DND-41 (cell line): ENCODE results near the gene FLRT1.

ENCODE experiments used
- ATAC-seq: fragments of 200-7000 bp; cut with Tn5 transposase; 3 replicates; pipeline ENCODE4 v1.9.1; 2021; ENCODE audit warnings: low read depth; ENCODE audit not compliant: insufficient read depth
- DNase-seq: peaks from one replicate; pipeline ENCODE4 v3.0.0-alpha.2; 2020
- H2AFZ ChIP-seq: 2 replicates; pipeline ENCODE4 v1.6.0; 2012; ENCODE audit warnings: low read depth, low read length
- H3K27ac ChIP-seq: 2 replicates; pipeline ENCODE4 v1.5.1; 2012; ENCODE audit warnings: low read length, inconsistent platforms
- H3K27me3 ChIP-seq: fragments of 200-600 bp; sonication (generic); 2 replicates; pipeline ENCODE4 v1.6.0; 2012; ENCODE audit warnings: low read length, mild to moderate bottlenecking, inconsistent platforms; ENCODE audit not compliant: insufficient read depth, poor library complexity
- H3K36me3 ChIP-seq: 2 replicates; pipeline ENCODE4 v1.5.1; 2012; ENCODE audit warnings: low read length, inconsistent platforms; ENCODE audit not compliant: insufficient read depth
- H3K4me1 ChIP-seq: 2 replicates; pipeline ENCODE4 v1.5.1; 2012; ENCODE audit warnings: mild to moderate bottlenecking, low read length; ENCODE audit not compliant: insufficient read depth
- H3K4me2 ChIP-seq: 2 replicates; pipeline ENCODE4 v1.6.0; 2012; ENCODE audit warnings: mild to moderate bottlenecking, moderate library complexity, low read length, inconsistent platforms; ENCODE audit not compliant: insufficient read depth
- H3K4me3 ChIP-seq, 2 experiments: fragments of 200-600 bp in 1 of 2; shearing (Covaris generic) in 1 of 2; 2 replicates each; pipeline ENCODE4 v1.5.1; 2012 to 2016; ENCODE audit warnings: inconsistent platforms in 2 of 2, low read length in 2 of 2, mild to moderate bottlenecking in 2 of 2, low read depth in 1 of 2, moderate library complexity in 1 of 2
- H3K79me2 ChIP-seq: 2 replicates; pipeline ENCODE4 v1.6.0; 2012; ENCODE audit warnings: low read length, inconsistent platforms; ENCODE audit not compliant: insufficient read depth
- H3K9ac ChIP-seq: 2 replicates; pipeline ENCODE4 v1.6.0; 2012; ENCODE audit warnings: low read depth, mild to moderate bottlenecking, inconsistent platforms, low read length, moderate library complexity
- H3K9me3 ChIP-seq: 2 replicates; pipeline ENCODE4 v1.5.1; 2012; ENCODE audit warnings: low read length, moderate library complexity, mild to moderate bottlenecking, inconsistent platforms; ENCODE audit not compliant: insufficient read depth, severe bottlenecking
- H4K20me1 ChIP-seq: 2 replicates; pipeline ENCODE4 v1.6.0; 2012; ENCODE audit warnings: low read length; ENCODE audit not compliant: insufficient read depth
- EZH2 ChIP-seq: IDR thresholded peaks from 3 replicates; pipeline ENCODE4 v1.6.1; 2012; ENCODE audit warnings: borderline replicate concordance, low read depth, mild to moderate bottlenecking, moderate library complexity, low read length, inconsistent platforms; ENCODE audit not compliant: severe bottlenecking
- TF ChIP-seq, protein P1 (sequence below): IDR thresholded peaks from 2 replicates; pipeline ENCODE4 v1.5.1; 2012; ENCODE audit warnings: borderline replicate concordance, low read length, moderate library complexity, mild to moderate bottlenecking; ENCODE audit not compliant: poor library complexity, severe bottlenecking; ENCODE audit errors: extremely low read depth

Gene FLRT1

DNA sequence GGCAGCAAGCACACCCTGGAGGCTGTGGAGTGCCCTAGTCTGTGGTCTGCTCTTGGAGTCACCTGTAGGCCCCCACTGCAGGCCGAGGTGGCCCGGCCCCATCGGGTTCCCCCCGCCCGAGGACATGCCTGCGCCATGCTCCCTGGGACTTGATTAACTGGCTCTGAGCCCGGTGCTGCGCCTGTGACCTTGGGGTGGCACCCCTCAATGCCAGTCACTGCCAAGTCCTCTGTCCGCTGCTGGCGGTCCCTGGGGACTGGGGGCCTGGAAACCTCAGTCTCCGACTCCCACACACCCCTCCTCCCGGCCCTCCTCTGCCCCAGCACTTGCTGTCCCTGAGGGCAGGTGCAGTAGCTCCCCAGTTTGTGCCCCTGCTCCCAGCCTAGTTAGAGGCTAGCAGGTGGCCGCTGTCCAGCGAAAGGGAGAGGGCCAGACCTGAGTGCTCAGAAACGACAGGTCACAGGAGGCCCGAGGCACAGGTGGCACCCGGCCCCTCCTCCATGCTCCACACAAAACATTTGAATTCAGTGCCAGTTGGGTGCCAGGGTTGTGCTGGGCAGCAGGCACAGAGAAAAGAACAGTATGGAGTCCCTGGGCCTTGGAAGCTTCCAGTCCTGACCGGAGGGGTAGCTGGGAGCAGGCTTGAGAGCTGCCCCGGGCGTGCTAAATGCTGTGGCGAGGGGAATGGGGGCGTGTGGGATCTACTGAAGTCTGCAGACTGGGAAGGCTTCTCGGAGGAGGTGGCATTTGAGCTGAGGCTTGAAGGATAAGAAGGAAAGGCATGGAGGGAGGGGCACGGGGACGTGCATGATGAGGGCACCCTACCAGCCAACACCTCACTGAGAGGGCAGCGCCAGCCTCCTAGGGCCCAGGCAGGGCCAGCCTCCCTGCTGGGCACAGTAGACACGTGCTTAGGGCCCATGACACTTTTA lies 16.4 kb upstream of the FLRT1 start:
- H3K9me3 ChIP-seq: no peaks in the 10 kb centered on the region
- TF ChIP-seq EZH2: no peak
- TF ChIP-seq, protein P1, sequence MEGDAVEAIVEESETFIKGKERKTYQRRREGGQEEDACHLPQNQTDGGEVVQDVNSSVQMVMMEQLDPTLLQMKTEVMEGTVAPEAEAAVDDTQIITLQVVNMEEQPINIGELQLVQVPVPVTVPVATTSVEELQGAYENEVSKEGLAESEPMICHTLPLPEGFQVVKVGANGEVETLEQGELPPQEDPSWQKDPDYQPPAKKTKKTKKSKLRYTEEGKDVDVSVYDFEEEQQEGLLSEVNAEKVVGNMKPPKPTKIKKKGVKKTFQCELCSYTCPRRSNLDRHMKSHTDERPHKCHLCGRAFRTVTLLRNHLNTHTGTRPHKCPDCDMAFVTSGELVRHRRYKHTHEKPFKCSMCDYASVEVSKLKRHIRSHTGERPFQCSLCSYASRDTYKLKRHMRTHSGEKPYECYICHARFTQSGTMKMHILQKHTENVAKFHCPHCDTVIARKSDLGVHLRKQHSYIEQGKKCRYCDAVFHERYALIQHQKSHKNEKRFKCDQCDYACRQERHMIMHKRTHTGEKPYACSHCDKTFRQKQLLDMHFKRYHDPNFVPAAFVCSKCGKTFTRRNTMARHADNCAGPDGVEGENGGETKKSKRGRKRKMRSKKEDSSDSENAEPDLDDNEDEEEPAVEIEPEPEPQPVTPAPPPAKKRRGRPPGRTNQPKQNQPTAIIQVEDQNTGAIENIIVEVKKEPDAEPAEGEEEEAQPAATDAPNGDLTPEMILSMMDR: no peak
- no peak overlapping the region for H3K27ac ChIP-seq
- DNase-seq: no peak
- no peak for ATAC-seq
- H3K4me2 ChIP-seq: no peak overlapping the region
- no peaks in the 10 kb centered on the region for H3K4me1 ChIP-seq
- no peaks in the 10 kb centered on the region for H3K27me3 ChIP-seq
- H4K20me1 ChIP-seq: peaks cover 47% of the 10 kb centered on the region
- H3K36me3 ChIP-seq: no peaks in the 10 kb centered on the region
- no peak overlapping the region for H3K9ac ChIP-seq
- no peak overlapping the region for H2AFZ ChIP-seq
- H3K79me2 ChIP-seq: no peaks in the 10 kb centered on the region
- no peak overlapping the region for H3K4me3 ChIP-seq

DNA sequence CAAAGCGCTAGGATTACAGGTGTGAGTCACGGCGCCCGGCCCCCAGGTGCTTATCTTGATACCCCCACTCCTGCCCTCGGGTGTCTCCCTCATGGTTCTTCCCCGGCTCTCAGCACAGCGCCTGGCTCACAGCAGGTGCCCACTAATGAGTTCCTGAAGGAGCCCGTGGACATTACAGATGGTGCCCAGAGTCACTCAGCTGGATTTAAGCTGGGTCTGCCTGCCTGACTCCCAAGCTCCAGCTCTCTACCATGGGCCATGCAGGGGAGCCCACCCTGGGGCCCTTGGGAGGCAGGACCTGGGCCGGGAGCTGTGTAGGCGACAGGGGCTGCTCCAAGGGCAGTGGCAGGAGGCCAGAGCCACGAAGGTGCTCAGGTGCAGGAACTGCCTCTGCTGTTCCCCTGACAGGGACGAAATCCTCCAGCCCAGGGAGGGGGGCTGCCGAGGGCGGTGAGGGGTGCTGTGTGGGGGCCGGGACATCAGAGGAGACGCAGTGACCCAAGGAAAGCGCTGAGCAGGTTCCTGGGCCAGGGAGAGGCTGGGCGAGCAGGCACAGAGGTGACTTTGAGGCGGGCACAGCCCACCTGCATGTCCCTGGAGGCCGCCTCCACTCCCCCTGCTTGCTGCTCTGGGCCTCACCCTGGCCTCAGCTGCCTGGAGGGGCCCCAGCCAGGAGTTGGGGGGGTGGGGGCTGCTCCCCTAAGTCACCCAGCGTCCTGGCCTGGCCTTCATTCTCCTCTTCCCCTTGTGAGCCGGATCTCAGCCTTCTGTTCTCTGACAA lies 14.6 kb upstream of the FLRT1 start:
- no peak overlapping the region for H3K27ac ChIP-seq
- no peaks in the 10 kb centered on the region for H3K36me3 ChIP-seq
- no peaks in the 10 kb centered on the region for H3K4me1 ChIP-seq
- TF ChIP-seq, protein P1: no peak
- TF ChIP-seq EZH2: no peak
- no peak for DNase-seq
- no peak overlapping the region for H2AFZ ChIP-seq
- H4K20me1 ChIP-seq: peaks cover 44% of the 10 kb centered on the region
- H3K9me3 ChIP-seq: no peaks in the 10 kb centered on the region
- H3K9ac ChIP-seq: no peak overlapping the region
- H3K4me2 ChIP-seq: no peak overlapping the region
- no peaks in the 10 kb centered on the region for H3K79me2 ChIP-seq
- H3K4me3 ChIP-seq: no peak overlapping the region
- no peaks in the 10 kb centered on the region for H3K27me3 ChIP-seq
- no peak for ATAC-seq

DNA sequence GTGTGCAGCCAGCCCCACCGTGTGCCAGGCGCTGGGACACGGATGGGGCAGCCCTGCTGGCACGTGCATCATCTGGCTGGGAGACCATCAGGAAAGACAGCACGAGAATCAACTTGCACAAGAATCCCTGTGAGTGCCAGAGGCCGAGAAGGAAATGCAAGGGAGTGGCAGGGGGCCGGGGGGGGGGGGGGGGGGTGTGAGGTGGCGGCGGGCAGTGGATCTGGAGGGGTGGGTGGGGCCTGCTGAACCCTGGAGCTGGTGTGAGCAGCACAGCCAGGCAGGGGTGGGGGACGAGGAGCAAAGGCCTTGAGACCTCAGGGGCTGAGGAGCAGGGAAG lies 14.0 kb upstream of the FLRT1 start:
- Histone ChIP-seq H4K20me1 (peaks cover 42% of the 10 kb centered on the region), H3K27ac (no peak overlapping the region), H3K27me3 (no peaks in the 10 kb centered on the region), H3K79me2 (no peaks in the 10 kb centered on the region), H3K9me3 (no peaks in the 10 kb centered on the region), H3K36me3 (no peaks in the 10 kb centered on the region), H3K4me1 (no peaks in the 10 kb centered on the region), H3K9ac (no peak overlapping the region), H3K4me3 (no peak overlapping the region), H2AFZ (no peak overlapping the region), H3K4me2 (no peak overlapping the region)
- no peak for ATAC-seq
- no peak for DNase-seq
- TF ChIP-seq, protein P1: no peak
- TF ChIP-seq EZH2: no peak
